NCI-H128 (cell line): ENCODE results near the gene ZNF789.
A peak's percentile ranks its signal among the peaks of the same experiment; 100 is the strongest.
"Not testable (repeated sequence)": the region's sequence is repeated elsewhere in the genome, so short reads cannot be mapped to it uniquely, and the experiment has no call there.

Source experiments
- DNase-seq: peaks from one replicate; lab custom pipeline; 2025; ENCODE audit not compliant: unreplicated experiment; lab: John Stamatoyannopoulos, UW

Gene ZNF789

DNA sequence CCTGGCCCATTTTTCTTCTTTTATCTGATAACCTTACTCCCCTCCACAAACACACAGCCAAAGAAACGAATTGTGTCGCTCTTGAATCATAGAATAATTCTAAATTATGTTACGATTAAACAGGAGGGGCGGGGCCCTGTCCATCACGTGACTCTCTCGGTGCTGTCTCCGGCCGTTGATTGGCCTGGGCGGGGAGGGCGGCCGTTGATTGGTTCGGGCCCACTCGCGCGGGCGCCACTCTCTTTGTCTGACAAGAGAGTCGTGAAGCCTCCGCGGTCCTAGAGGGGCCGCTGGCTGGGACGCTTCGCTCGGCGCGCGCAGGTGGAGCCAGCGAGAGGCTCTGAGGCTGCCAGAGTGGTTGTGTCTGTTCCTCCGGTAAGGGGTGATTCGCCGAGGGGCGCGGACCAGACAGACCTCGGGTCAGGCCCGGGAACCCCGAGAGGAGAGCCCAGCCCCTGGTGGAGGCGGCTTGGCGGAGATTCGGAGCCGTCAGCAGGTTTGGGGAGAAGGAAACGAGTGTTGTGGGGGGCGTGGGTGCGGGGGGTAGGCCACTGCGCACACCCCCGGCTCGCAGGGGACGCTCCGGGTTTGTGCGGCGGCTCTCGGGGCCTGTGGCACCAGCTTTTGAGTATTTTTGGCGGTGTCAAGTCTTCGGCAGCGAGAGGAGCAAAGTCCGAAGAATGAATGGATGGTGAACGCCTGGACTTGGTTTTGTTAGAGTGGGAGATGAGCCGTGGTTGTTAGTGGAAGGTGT, at the start of gene ZNF789:
Gene ZNF789 (plus strand): TSS at position 330 of the 754 bp plus-strand sequence. CDS start 3,567 bp downstream, outside the sequence.
- DNase-seq, result peak; percentile 87

- DNase-seq, result no peak
Observed at GRCh38 chr7:99424932-99425730, 47.6 kb upstream of the ZNF789 start.

GRCh38 chr7:99428972-99429566, 43.6 kb upstream of the ZNF789 start:
- no peak for DNase-seq

- no peak for DNase-seq
Observed at GRCh38 chr7:99429756-99430155, 42.9 kb upstream of the ZNF789 start.

DNA sequence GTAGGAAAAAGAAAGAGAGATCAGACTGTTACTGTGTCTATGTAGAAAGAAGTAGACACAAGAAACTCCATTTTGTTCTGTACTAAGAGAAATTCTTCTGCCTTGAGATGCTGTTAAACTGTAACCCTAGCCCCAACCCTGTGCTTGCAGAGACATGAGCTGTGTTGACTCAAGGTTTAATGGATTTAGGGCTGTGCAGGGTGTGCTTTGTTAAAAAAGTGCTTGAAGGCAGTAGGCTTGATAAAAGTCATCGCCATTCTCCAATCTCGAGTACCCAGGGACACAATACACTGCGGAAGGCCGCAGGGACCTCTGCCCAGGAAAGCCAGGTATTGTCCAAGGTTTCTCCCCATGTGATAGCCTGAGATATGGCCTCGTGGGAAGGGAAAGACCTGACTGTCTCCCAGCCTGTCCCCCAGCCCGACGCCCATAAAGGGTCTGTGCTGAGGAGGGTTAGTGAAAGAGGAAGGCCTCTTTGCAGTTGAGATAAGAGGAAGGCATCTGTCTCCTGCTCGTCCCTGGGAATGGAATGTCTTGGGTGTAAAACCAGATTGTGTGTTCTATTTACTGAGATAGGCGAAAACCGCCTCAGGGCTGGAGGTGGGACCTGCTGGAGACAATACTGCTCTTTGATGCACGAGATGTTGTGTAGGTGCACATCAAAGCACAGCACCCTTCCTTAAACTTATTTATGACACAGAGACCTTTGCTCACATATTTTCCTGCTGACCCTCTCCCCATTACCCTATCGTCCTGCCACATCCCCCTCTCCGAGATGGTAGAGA, 40.7 kb upstream of the ZNF789 start:
- not testable (repeated sequence) for DNase-seq

- no peak for DNase-seq
Observed at GRCh38 chr7:99433158-99433557, 39.5 kb upstream of the ZNF789 start.

DNA sequence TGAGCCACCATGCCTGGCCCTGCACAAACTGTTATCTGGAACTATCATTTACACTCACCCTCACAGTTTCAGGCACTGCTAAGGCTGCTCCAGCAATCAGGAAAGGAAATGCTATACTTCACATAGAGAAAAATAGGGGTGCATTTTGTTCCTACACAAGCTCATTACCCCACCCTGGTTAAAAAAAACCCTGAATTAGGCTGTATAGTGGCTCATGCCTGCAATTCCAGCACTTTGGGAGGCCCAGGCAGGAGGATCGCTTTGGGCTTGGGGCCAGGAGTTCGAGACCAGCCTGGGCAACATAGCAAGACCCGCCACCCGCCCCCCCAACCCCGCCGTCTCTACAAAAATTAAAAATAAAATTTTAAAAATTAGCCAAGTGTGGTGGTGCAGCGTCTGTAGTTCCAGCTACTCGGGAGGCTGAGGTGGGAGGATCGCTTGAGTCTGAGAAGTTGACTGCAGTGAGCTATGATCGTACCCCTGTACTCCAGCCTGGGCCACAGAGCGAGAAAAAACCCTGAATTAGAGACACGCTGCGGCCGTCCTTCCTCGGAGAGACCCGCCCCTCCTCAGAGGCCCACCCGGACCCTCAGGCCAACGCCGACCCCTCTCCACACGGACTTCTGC, 34.6 kb upstream of the ZNF789 start:
- no peak for DNase-seq

DNA sequence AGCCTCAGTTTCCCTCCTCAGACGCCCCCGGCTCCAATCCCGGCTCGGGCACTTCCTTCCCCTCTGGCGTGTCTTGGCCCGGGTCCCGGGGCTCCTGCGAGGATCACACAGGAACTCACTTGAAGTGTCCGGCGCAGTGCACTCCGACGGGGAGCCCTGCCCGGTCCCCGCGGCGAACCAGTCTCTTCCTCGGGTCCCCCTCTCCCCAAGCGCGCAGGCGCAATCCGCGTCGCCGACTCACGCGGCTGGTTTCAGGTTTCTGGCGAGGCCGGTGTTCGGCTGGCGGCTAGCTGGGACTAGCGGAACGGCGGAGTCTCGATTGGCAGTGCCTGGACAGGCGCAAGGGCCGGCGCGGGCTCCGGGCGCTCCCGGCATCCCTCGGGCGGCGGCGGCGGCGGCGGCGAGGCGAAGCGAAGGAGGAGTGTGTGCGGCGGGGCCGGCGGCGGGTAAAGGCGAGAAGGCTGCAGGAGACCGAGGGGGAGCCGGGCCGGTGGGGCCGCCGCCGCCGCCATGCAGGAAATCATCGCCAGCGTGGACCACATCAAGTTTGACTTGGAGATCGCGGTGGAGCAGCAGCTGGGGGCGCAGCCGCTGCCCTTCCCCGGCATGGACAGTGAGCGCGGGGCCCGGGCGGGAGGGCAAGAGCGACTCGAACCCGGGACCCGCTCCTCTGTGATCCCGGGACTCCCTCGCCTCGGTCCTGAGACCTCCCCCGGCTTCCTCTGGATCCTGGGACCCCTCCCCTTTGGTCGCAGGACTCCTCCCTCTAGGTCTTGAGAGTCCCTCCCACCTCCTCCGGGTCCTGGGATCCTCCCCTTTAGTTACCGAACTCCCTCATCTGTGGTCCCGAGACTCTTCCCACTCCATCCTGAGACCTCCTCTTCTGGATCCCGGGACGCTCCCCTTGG, 33.9 kb upstream of the ZNF789 start, which contains the start of the genes CPSF4 and PTCD1:
Gene CPSF4 (plus strand): TSS at position 371 of the 908 bp plus-strand sequence. CDS start 140 bp downstream, at position 511.
Gene PTCD1 (minus strand): TSS at position 226 of the 908 bp plus-strand sequence. CDS start 3,556 bp downstream, outside the sequence.
- peak; percentile 87 for DNase-seq

DNA sequence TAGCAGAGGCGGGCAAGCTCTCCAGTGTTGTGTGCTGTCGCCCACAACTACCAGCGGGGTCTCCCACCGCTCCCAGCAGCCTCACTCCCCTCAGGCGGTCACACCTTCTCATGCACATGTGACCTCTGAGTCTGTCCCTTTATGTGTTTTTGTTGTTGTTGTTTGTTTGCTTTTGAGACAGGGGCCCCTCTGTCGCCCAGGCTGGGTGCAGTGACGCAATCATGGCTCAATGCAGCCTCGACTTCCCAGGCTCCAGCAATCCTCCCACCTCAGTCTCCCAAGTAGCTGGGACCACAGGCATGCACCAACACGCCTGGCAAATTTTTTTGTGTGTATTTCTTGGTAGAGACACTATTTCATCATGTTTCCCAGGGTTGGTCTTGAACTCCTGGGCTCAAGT, 32.5 kb upstream of the ZNF789 start:
- no peak for DNase-seq

GRCh38 chr7:99446096-99446495, 26.6 kb upstream of the ZNF789 start:
- no peak for DNase-seq

DNA sequence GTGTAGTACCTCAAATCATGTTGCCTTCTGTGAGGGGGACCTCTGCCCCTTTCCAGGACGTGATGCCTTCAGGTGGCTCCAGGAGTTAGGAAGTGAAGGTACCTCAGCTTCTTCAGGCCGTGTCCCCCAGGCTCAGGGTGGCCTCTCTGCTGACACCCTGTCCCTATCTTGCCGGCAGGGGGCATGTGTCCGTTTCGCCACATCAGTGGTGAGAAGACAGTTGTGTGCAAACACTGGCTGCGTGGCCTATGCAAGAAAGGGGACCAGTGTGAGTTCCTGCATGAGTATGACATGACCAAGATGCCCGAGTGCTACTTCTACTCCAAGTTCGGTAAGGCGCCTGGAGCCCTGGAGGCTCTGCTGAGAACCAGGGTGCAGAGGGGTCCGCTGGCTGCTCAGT, 24.7 kb upstream of the ZNF789 start:
- no peak for DNase-seq

DNA sequence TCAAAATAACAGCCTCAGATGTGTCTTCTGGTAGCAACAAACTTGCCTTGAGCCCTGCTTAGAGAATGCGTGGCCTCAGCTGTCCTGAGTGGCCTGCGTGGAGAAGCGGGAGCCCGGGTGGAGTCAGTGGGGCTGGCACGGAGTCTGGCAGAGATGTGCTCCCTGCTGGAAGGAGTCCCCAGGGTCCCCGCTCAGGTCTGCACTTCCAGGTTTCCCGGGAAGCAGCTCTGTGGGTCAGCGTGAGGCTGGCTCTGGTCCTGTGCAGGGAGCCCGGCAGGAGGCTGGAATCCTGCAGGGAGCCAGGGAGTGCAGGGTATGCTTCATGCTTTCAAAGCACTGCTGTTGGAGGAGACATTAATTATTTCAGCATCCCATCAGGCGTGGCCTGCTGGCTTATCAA, 23.8 kb upstream of the ZNF789 start:
- DNase-seq, result no peak

GRCh38 chr7:99449326-99449725, 23.4 kb upstream of the ZNF789 start:
- DNase-seq, result no peak

- no peak for DNase-seq
Observed at GRCh38 chr7:99451936-99452335, 20.8 kb upstream of the ZNF789 start.

DNA sequence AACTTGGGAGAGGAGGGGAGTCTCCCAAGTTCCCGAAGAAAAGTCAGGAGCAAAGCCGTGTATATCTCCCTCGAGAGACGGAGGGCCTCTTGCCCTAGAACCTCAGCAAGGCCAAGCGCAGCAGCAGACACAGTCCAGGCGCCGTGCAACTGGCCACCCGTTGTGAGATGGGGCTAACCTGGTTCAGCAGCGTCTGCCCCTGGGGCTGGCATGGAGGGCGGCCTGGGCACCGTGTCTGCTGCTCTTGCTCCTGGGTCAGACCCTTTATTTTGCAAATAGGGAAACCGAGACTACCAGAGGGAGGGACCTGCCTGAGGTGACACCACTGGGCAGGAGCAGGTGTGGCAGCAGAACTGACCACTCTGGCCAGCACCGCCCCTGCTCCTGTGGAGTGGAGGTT, 20.1 kb upstream of the ZNF789 start:
- no peak for DNase-seq

DNA sequence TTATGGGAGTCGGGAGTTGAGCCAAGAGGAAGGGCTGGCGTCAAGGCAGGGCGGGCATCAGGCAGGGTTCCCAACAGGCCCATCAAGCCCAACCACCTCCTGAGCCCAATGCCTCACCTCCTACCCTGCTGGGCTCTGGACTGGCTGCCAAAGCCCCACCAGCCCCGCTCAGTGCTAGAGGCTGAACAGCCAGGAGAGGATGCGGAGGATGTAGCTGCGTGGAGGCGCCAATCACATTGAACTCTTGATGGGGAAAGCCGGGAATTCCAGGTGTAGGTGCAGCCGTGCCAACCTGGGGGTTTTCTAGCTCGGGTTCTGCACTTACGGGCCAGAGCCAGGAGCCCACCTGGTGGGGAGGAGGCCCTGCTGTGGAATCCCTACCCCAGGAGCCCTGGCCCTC, 19.6 kb upstream of the ZNF789 start:
- DNase-seq, result no peak

- DNase-seq, result no peak
Observed at GRCh38 chr7:99455874-99456273, 16.8 kb upstream of the ZNF789 start.

GRCh38 chr7:99456288-99456687, 16.4 kb upstream of the ZNF789 start:
- no peak for DNase-seq

DNA sequence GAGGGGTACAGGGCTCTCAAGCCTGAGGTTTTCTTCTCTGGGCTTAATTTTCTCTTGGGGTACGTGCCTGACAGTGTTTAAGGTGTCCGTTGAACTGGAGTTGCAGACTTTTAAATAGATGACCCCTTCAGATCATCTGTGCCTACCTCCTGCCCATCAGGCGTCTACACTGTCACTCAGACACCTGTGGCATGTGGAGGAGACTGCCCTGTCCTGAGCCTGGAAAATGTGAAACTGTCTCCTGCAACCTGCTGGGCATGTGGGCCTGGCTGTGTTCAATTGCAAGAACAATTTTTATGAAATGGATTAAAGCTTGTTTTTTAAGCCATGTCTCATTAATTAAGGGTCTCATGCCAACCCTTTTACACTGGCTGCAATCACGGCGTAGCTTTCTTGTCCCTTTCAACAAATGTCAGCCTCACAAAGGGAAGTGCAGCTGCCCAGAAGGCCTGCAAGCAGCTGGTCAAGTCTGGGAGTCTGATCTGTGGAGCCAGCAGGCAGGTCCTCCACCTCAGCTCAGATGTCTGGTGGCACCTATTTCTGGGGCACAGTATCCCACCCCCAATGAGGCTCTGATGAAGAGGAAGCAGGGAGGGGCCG, 15.5 kb upstream of the ZNF789 start:
- DNase-seq, result no peak
